OCI-LY1 (cell line): ENCODE data around the gene SPATA25.

Source experiments
- H2AFZ ChIP-seq: fragments of 200-600 bp; sonication (generic), shearing (Covaris generic); 2 replicates; pipeline ENCODE4 v1.6.0; 2014; ENCODE audit warnings: antibody characterized with exemption, mild to moderate bottlenecking, low read length
- H3F3A ChIP-seq: fragments of 200-600 bp; sonication (generic), shearing (Covaris generic); 2 replicates; pipeline ENCODE4 v1.6.0; 2014; ENCODE audit warnings: mild to moderate bottlenecking, antibody characterized with exemption, low read length, moderate library complexity; ENCODE audit not compliant: insufficient read depth
- H3K27ac ChIP-seq: fragments of 200-600 bp; sonication (generic); 2 replicates; pipeline ENCODE4 v1.5.1; 2014; ENCODE audit warnings: low read length, mixed run types, mild to moderate bottlenecking, low read depth; ENCODE audit not compliant: poor library complexity, severe bottlenecking
- H3K27me3 ChIP-seq: fragments of 200-600 bp; sonication (generic); 2 replicates; pipeline ENCODE4 v1.6.0; 2014; ENCODE audit warnings: antibody characterized with exemption, mild to moderate bottlenecking, low read length, moderate library complexity; ENCODE audit not compliant: insufficient read depth
- H3K36me3 ChIP-seq: fragments of 200-600 bp; sonication (generic); 2 replicates; pipeline ENCODE4 v1.6.1; 2014; ENCODE audit warnings: mild to moderate bottlenecking, antibody characterized with exemption, low read length, moderate library complexity, mixed read lengths; ENCODE audit not compliant: insufficient read depth
- H3K4me1 ChIP-seq: fragments of 200-600 bp; sonication (generic); 2 replicates; pipeline ENCODE4 v1.5.1; 2014; ENCODE audit warnings: mild to moderate bottlenecking, low read length, moderate library complexity; ENCODE audit not compliant: insufficient read depth, severe bottlenecking
- H3K4me2 ChIP-seq: fragments of 200-600 bp; sonication (generic), shearing (Covaris generic); 2 replicates; pipeline ENCODE4 v1.6.1; 2014; ENCODE audit warnings: low read length
- H3K4me3 ChIP-seq: fragments of 200-600 bp; sonication (generic); 2 replicates; pipeline ENCODE4 v1.5.1; 2014; ENCODE audit warnings: low read length, low read depth, mild to moderate bottlenecking, mixed read lengths; ENCODE audit not compliant: poor library complexity, severe bottlenecking
- H3K79me2 ChIP-seq: fragments of 200-600 bp; shearing (Covaris generic); 2 replicates; pipeline ENCODE4 v1.6.1; 2016; ENCODE audit warnings: mixed run types, low read length, mixed read lengths; ENCODE audit not compliant: insufficient read depth
- H3K9ac ChIP-seq: fragments of 200-600 bp; sonication (generic), shearing (Covaris generic); 2 replicates; pipeline ENCODE4 v1.6.1; 2014; ENCODE audit warnings: mild to moderate bottlenecking, low read length, mixed read lengths
- H3K9me2 ChIP-seq: fragments of 200-600 bp; sonication (generic), shearing (Covaris generic); 2 replicates; pipeline ENCODE4 v1.6.1; 2014; ENCODE audit warnings: low read depth, mild to moderate bottlenecking, low read length, mixed read lengths
- H3K9me3 ChIP-seq: fragments of 200-600 bp; shearing (Covaris generic); 2 replicates; pipeline ENCODE4 v1.6.1; 2014; ENCODE audit warnings: low read length, mixed read lengths
- H4K20me1 ChIP-seq: fragments of 200-600 bp; sonication (generic), shearing (Covaris generic); 2 replicates; pipeline ENCODE4 v1.6.0; 2016; ENCODE audit warnings: mild to moderate bottlenecking, low read length; ENCODE audit not compliant: insufficient read depth
- EZH2 ChIP-seq: fragments of 200-600 bp; sonication (generic), shearing (Covaris generic); IDR thresholded peaks from 2 replicates; pipeline ENCODE4 v1.8.0; 2017; ENCODE audit warnings: borderline replicate concordance, mixed run types, mild to moderate bottlenecking, antibody characterized with exemption, low read length, moderate library complexity, mixed read lengths
- TF ChIP-seq, protein P1 (sequence below): fragments of 200-600 bp; sonication (generic), shearing (Covaris generic); IDR thresholded peaks from 2 replicates; pipeline ENCODE4 v1.5.1; 2017; ENCODE audit warnings: mild to moderate bottlenecking, antibody characterized with exemption, low read length, moderate library complexity, mixed read lengths

SPATA25 gene

GRCh38 chr20:45894797-45895196 is 7.4 kb upstream of the SPATA25 start:
- no peak for TF ChIP-seq EZH2
- TF ChIP-seq, protein P1, sequence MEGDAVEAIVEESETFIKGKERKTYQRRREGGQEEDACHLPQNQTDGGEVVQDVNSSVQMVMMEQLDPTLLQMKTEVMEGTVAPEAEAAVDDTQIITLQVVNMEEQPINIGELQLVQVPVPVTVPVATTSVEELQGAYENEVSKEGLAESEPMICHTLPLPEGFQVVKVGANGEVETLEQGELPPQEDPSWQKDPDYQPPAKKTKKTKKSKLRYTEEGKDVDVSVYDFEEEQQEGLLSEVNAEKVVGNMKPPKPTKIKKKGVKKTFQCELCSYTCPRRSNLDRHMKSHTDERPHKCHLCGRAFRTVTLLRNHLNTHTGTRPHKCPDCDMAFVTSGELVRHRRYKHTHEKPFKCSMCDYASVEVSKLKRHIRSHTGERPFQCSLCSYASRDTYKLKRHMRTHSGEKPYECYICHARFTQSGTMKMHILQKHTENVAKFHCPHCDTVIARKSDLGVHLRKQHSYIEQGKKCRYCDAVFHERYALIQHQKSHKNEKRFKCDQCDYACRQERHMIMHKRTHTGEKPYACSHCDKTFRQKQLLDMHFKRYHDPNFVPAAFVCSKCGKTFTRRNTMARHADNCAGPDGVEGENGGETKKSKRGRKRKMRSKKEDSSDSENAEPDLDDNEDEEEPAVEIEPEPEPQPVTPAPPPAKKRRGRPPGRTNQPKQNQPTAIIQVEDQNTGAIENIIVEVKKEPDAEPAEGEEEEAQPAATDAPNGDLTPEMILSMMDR: no peak
- peaks cover 23% of the 10 kb centered on the region; the same call in 1 of the 2 replicates for H3K36me3 ChIP-seq
- no peaks in the 10 kb centered on the region for H3K9me2 ChIP-seq
- no peak overlapping the region for H3K27ac ChIP-seq
- no peak overlapping the region for H2AFZ ChIP-seq
- H3K4me1 ChIP-seq: peaks cover 29% of the 10 kb centered on the region
- no peak overlapping the region for H3K4me3 ChIP-seq
- no peaks in the 10 kb centered on the region for H3K27me3 ChIP-seq
- H3K9me3 ChIP-seq: no peaks in the 10 kb centered on the region
- H3K9ac ChIP-seq: no peak overlapping the region
- H3F3A ChIP-seq: no peaks in the 10 kb centered on the region
- no peaks in the 10 kb centered on the region for H4K20me1 ChIP-seq
- no peak overlapping the region for H3K4me2 ChIP-seq
- no peaks in the 10 kb centered on the region for H3K79me2 ChIP-seq

GRCh38 chr20:45893831-45894230 is 6.4 kb upstream of the SPATA25 start:
- TF ChIP-seq, protein P1: no peak
- TF ChIP-seq EZH2: no peak
- Histone ChIP-seq H3K79me2 (no peaks in the 10 kb centered on the region), H4K20me1 (no peaks in the 10 kb centered on the region), H3K27me3 (no peaks in the 10 kb centered on the region), H3K9me2 (no peaks in the 10 kb centered on the region), H3K27ac (no peak overlapping the region), H3K4me3 (no peak overlapping the region), H3K4me2 (no peak overlapping the region), H3K4me1 (peaks cover 30% of the 10 kb centered on the region), H2AFZ (no peak overlapping the region), H3F3A (no peaks in the 10 kb centered on the region; the same call in 1 of the 2 replicates), H3K36me3 (peaks cover 19% of the 10 kb centered on the region; the same call in 1 of the 2 replicates), H3K9ac (no peak overlapping the region), H3K9me3 (no peaks in the 10 kb centered on the region)

- no peak overlapping the region for H2AFZ ChIP-seq
- H4K20me1 ChIP-seq: no peaks in the 10 kb centered on the region
- peaks cover 16% of the 10 kb centered on the region; the same call in 1 of the 2 replicates for H3K36me3 ChIP-seq
- no peaks in the 10 kb centered on the region for H3K9me2 ChIP-seq
- TF ChIP-seq EZH2: no peak
- TF ChIP-seq, protein P1: no peak
- H3K4me2 ChIP-seq: no peak overlapping the region
- no peaks in the 10 kb centered on the region for H3K79me2 ChIP-seq
- H3K4me3 ChIP-seq: no peak overlapping the region
- peaks cover 30% of the 10 kb centered on the region for H3K4me1 ChIP-seq
- no peaks in the 10 kb centered on the region for H3K9me3 ChIP-seq
- no peak overlapping the region for H3K27ac ChIP-seq
- H3K27me3 ChIP-seq: no peaks in the 10 kb centered on the region
- no peak overlapping the region for H3K9ac ChIP-seq
- no peaks in the 10 kb centered on the region; the same call in 1 of the 2 replicates for H3F3A ChIP-seq
Observed at GRCh38 chr20:45892828-45893500, 5.5 kb upstream of the SPATA25 start.
